Gastrocnemius medialis (tissue), 4 donors: ENCODE data around the gene CDK7.

Experiments
- POLR2A ChIP-seq, 2 donors: fragments of 450-650 bp; IDR thresholded peaks; one replicate each; pipeline ENCODE4 v1.6.1; 2017; ENCODE audit warnings: antibody characterized with exemption in 2 of 2, mild to moderate bottlenecking in 2 of 2, moderate library complexity in 2 of 2
- TF ChIP-seq, protein P1 (sequence below), 5 experiments: fragments of 450-650 bp in 3 of 5; fragments of 200-600 bp in 2 of 5; sonication (generic) in 2 of 5; IDR thresholded peaks in 4 of 5; conservative IDR thresholded peaks in 1 of 5; 1 replicate in 4 of 5; 2 replicates in 1 of 5; pipeline ENCODE4 v1.5.1; 2016 to 2019; ENCODE audit warnings: antibody characterized with exemption in 5 of 5, mild to moderate bottlenecking in 3 of 5, moderate library complexity in 3 of 5

DNA sequence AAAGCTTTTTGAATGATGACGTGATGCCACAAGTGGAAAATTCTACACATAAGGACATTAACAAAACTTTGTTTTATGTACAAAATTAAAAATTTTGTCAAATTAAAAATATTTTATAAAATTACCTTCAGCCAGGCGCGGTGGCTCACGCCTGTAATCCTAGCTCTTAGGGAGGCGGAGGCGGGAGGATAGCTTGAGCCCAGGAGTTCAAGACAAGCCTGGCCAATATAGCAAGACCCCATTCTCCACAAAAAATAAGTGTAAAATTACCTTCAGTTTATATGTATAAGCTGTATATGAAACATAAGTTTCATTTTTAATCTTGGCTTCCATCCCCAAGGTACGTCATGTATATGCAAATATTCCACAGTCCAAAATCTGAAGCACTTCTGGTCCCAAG is 40.9 kb downstream of the CDK7 start:
- TF ChIP-seq, protein P1, sequence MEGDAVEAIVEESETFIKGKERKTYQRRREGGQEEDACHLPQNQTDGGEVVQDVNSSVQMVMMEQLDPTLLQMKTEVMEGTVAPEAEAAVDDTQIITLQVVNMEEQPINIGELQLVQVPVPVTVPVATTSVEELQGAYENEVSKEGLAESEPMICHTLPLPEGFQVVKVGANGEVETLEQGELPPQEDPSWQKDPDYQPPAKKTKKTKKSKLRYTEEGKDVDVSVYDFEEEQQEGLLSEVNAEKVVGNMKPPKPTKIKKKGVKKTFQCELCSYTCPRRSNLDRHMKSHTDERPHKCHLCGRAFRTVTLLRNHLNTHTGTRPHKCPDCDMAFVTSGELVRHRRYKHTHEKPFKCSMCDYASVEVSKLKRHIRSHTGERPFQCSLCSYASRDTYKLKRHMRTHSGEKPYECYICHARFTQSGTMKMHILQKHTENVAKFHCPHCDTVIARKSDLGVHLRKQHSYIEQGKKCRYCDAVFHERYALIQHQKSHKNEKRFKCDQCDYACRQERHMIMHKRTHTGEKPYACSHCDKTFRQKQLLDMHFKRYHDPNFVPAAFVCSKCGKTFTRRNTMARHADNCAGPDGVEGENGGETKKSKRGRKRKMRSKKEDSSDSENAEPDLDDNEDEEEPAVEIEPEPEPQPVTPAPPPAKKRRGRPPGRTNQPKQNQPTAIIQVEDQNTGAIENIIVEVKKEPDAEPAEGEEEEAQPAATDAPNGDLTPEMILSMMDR (IDR thresholded peaks at IDR 0.05 in 4 of 5, conservative IDR thresholded peaks at IDR 0.05 in 1 of 5), result no peak
- no peak for TF ChIP-seq POLR2A (IDR thresholded peaks at IDR 0.05)
